ENCODE results near the gene REEP5.
"Not testable (repeated sequence)": the region's sequence is repeated elsewhere in the genome, so short reads cannot be mapped to it uniquely, and the experiment has no call there.

DNA sequence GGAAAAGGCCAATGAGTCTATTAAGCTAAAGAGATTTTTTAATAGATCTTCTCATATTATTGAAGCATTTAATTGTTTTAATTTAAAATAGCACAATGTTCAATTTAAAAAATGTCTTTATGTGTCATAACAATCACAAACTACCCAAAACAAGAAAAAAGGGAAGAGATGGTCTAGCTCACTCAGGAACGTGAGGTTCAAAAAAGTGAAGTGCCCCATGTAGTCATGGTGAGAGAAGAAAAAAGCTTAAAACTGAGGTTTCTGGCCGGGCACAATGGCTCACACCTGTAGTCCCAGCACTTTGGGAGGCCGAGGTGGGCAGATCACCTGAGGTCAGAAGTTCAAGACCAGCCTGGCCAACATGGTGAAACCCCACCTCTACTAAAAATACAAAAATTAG is 17.0 kb downstream of the REEP5 start:
- TF ChIP-seq, protein P1, sequence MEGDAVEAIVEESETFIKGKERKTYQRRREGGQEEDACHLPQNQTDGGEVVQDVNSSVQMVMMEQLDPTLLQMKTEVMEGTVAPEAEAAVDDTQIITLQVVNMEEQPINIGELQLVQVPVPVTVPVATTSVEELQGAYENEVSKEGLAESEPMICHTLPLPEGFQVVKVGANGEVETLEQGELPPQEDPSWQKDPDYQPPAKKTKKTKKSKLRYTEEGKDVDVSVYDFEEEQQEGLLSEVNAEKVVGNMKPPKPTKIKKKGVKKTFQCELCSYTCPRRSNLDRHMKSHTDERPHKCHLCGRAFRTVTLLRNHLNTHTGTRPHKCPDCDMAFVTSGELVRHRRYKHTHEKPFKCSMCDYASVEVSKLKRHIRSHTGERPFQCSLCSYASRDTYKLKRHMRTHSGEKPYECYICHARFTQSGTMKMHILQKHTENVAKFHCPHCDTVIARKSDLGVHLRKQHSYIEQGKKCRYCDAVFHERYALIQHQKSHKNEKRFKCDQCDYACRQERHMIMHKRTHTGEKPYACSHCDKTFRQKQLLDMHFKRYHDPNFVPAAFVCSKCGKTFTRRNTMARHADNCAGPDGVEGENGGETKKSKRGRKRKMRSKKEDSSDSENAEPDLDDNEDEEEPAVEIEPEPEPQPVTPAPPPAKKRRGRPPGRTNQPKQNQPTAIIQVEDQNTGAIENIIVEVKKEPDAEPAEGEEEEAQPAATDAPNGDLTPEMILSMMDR (IDR thresholded peaks at IDR 0.05): not testable (repeated sequence)
- TF ChIP-seq POLR2A, EP300 (IDR thresholded peaks at IDR 0.05): not testable (repeated sequence)

All from stomach (tissue), 4 donors.